OCI-LY3 (cell line): ENCODE data around the gene UNC45A.

ENCODE experiments used
- H2AFZ ChIP-seq: fragments of 200-600, 300-600 bp; shearing (Covaris generic); 2 replicates; pipeline ENCODE4 v1.6.0; 2014; ENCODE audit warnings: antibody characterized with exemption, low read depth, low read length
- H3K27ac ChIP-seq: fragments of 200-600, 300-600 bp; sonication (generic); 2 replicates; pipeline ENCODE4 v1.5.1; 2014; ENCODE audit warnings: mild to moderate bottlenecking, low read length, moderate library complexity, mixed read lengths
- H3K27me3 ChIP-seq: fragments of 200-600, 300-600 bp; sonication (generic); 2 replicates; pipeline ENCODE4 v1.6.1; 2014; ENCODE audit warnings: low read depth, low read length, mixed read lengths
- H3K36me3 ChIP-seq: fragments of 200-600, 300-600 bp; sonication (generic); replicated peaks from 2 replicates; pipeline ENCODE3; 2014; ENCODE audit warnings: low read depth, low read length, mixed read lengths
- H3K4me1 ChIP-seq: fragments of 300-600, 200-600 bp; sonication (generic); 2 replicates; pipeline ENCODE4 v1.6.1; 2014; ENCODE audit warnings: low read length, mixed read lengths
- H3K4me2 ChIP-seq: fragments of 200-600, 300-600 bp; sonication (generic); 2 replicates; pipeline ENCODE4 v1.6.1; 2014; ENCODE audit warnings: low read length, mixed read lengths
- H3K4me3 ChIP-seq: fragments of 300-600, 200-600 bp; sonication (generic); 2 replicates; pipeline ENCODE4 v1.5.1; 2014; ENCODE audit warnings: antibody characterized with exemption, mild to moderate bottlenecking, low read length, moderate library complexity
- H3K79me2 ChIP-seq: fragments of 300-600, 200-600 bp; shearing (Covaris generic); 2 replicates; pipeline ENCODE4 v1.6.1; 2014; ENCODE audit warnings: mild to moderate bottlenecking, low read length, mixed read lengths
- H3K9ac ChIP-seq: fragments of 300-600, 200-600 bp; shearing (Covaris generic); 2 replicates; pipeline ENCODE4 v1.6.0; 2014; ENCODE audit warnings: mild to moderate bottlenecking, low read length, moderate library complexity
- H3K9me3 ChIP-seq: fragments of 200-600, 300-600 bp; shearing (Covaris generic); 2 replicates; pipeline ENCODE4 v1.6.1; 2014; ENCODE audit warnings: low read length, mixed read lengths; ENCODE audit not compliant: insufficient read depth
- H4K20me1 ChIP-seq: fragments of 200-600, 300-600 bp; sonication (generic); 2 replicates; pipeline ENCODE4 v1.6.1; 2016; ENCODE audit warnings: low read length, mixed read lengths; ENCODE audit not compliant: insufficient read depth
- CTCF ChIP-seq: fragments of 200-600, 300-600 bp; sonication (generic); IDR thresholded peaks from 2 replicates; pipeline ENCODE4 v1.5.1; 2014; ENCODE audit warnings: antibody characterized with exemption, low read length, low read depth
- EZH2phosphoT487 ChIP-seq: fragments of 200-600 bp; shearing (Covaris generic); IDR thresholded peaks from 2 replicates; pipeline ENCODE4 v1.6.1; 2018; ENCODE audit warnings: antibody characterized with exemption, mixed run types, low read depth

UNC45A gene

DNA sequence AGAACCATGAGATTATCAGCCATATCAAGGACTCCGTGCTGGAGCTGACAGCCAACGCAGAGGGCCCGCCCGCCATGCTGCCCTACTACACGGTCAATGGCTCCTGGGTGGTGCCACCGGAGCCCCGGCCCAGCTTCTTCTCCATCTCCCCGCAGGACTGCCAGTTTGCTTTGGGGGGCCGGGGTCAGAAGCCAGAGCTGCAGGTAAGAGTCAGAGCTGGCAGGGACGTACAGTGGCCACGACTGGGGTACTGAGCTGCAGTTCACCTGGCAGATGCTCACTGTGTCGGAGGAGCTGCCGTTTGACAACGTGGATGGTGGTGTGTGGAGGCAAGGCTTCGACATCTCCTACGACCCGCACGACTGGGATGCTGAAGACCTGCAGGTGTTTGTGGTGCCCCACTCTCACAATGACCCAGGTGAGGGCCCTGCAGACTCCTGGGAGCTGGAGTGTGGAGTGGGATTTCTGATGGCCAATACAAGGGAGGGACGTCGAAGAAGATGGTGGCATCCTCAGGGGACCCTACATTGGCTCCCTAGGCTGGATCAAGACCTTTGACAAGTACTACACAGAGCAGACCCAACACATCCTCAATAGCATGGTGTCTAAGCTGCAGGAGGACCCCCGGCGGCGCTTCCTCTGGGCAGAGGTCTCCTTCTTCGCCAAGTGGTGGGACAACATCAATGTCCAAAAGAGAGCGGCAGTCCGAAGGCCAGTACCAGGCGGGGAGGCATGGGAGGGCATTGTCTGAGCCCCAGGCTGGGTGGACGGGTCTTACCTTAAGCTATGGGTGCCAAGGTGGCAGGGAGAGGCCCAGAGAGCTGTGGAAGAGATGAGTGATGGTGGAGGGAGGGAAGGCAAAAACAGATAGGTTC is 29.5 kb upstream of the UNC45A start:
- no peak overlapping the region for H3K27ac ChIP-seq
- peaks cover 14% of the 10 kb centered on the region for H3K36me3 ChIP-seq
- TF ChIP-seq EZH2phosphoT487 (no peak), CTCF (no peak)
- H2AFZ ChIP-seq, result no peak overlapping the region
- H3K9ac ChIP-seq, result no peak overlapping the region
- no peaks in the 10 kb centered on the region for H3K9me3 ChIP-seq
- no peak overlapping the region for H3K4me2 ChIP-seq
- H3K4me3 ChIP-seq, result no peak overlapping the region
- peaks cover 14% of the 10 kb centered on the region for H3K4me1 ChIP-seq
- no peaks in the 10 kb centered on the region for H4K20me1 ChIP-seq
- no peaks in the 10 kb centered on the region for H3K79me2 ChIP-seq
- no peaks in the 10 kb centered on the region for H3K27me3 ChIP-seq

- Histone ChIP-seq H3K4me2 (no peak overlapping the region), H2AFZ (no peak overlapping the region), H3K36me3 (peaks cover 14% of the 10 kb centered on the region), H3K27ac (no peak overlapping the region), H3K79me2 (no peaks in the 10 kb centered on the region), H3K27me3 (no peaks in the 10 kb centered on the region), H4K20me1 (no peaks in the 10 kb centered on the region), H3K4me3 (no peak overlapping the region), H3K4me1 (peaks cover 14% of the 10 kb centered on the region), H3K9me3 (no peaks in the 10 kb centered on the region), H3K9ac (no peak overlapping the region)
- TF ChIP-seq EZH2phosphoT487 (no peak), CTCF (no peak)
These were observed 28.8 kb upstream of the UNC45A start for GRCh38 chr15:90906181-90906849.

DNA sequence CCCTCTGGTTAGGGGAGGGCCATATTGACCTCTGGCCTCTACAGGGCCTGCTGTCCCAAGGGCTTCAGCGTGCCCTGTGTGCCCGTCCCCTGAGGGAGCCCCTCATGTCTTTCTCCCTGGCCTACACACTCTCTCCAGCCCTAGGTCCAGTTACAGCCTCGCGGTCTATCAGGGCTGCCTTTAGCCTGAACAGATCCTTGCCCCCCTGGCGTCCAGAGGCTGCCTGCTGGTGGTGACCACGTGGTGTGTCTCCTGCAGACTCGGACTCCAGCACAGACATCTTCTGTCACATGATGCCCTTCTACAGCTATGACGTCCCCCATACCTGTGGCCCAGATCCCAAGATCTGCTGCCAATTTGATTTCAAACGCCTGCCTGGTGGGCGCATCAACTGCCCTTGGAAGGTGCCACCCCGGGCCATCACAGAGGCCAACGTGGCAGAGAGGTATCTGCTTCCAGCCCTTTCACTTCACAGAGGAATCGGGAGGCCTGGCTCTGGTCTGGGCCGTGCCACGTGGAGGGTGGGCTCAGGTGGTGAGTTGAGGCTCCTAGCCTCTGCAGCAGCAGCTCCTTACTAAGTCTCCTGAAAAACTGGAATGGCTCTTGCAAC is 27.9 kb upstream of the UNC45A start:
- Histone ChIP-seq H3K36me3 (peaks cover 14% of the 10 kb centered on the region), H3K9me3 (no peaks in the 10 kb centered on the region), H3K4me2 (no peak overlapping the region), H3K4me1 (peaks cover 6% of the 10 kb centered on the region), H3K4me3 (no peak overlapping the region), H3K27ac (no peak overlapping the region), H2AFZ (no peak overlapping the region), H3K27me3 (no peaks in the 10 kb centered on the region), H3K79me2 (no peaks in the 10 kb centered on the region), H3K9ac (no peak overlapping the region), H4K20me1 (no peaks in the 10 kb centered on the region)
- no peak for TF ChIP-seq CTCF
- no peak for TF ChIP-seq EZH2phosphoT487
